ENCODE data around the gene CTNNAL1. TPM values are rescaled to one million over a fixed set of nuclear protein-coding genes. Genes with fewer than 3 reads are reported as not detected.

CTNNAL1 gene
- total RNA-seq, result 60.0 and 146 TPM in 2 replicates

GRCh38 chr9:109012876-109013678, at the start of gene CTNNAL1:
CTNNAL1 (minus strand) TSS chr9:109013499; CDS start chr9:109013442, 57 bp downstream.

GRCh38 chr9:108934323-108934893, 78.9 kb downstream of the CTNNAL1 start, which contains the start of gene ABITRAM:
ABITRAM (plus strand) TSS chr9:108934400; CDS start chr9:108934487, 87 bp downstream.

DNA sequence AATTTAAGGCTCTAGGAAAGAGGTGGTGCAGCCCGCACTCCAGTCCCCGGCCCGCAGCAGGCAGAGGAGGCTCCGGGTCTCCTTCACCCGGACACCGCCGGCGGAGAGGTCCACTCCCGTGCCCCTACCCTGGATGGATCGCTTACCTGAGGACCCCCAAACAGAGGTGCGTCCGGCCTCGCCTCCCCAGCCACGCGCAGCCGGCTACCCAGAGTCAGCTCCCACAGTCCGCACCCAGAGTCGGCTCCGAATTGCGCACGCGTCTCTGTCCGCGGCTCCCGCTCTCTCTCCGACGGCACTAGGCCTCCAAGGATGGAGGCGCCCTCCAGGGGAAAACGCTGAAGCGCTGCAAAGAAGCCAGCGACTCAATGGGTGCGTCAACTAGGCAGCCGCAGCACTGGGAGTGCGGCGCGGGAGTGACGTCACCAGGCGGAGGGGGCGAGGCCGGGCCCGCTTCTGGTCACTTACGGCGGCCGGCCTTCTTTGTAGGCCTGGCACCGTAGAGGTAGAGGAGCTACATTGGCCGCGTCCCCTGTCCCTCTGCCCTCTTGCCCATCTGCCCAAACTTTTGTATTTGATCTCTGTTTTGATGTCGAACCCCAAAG, 79.5 kb downstream of the CTNNAL1 start, which contains the start of gene ELP1:
TSS of gene ELP1 (minus strand) at position 407 of the 605 bp plus-strand sequence. CDS start 2,978 bp downstream, outside the sequence.

Other genes starting within 250 kb of the CTNNAL1 start
- not detected in 2 replicates for gene ACTL7B, start 157.5 kb downstream of the CTNNAL1 start, total RNA-seq
- not detected in 2 replicates for gene ACTL7A, start 151.2 kb downstream of the CTNNAL1 start, total RNA-seq
- 37.7 and 41.6 TPM in 2 replicates for gene ELP1, start 79.4 kb downstream of the CTNNAL1 start, total RNA-seq
- 6.5 and 6.7 TPM in 2 replicates for gene ABITRAM, start 79.1 kb downstream of the CTNNAL1 start, total RNA-seq
- gene TMEM245, start 106.4 kb upstream of the CTNNAL1 start, total RNA-seq, result 47.6 and 52.8 TPM in 2 replicates
- under 0.01 and 0.50 TPM in 2 replicates for gene FRRS1L, start 153.8 kb upstream of the CTNNAL1 start, total RNA-seq